PFSK-1 (cell line): ENCODE data around the gene COPB1.

Experiments
- FOXP2 ChIP-seq: optimal IDR thresholded peaks from 2 replicates; pipeline ENCODE3; 2011; ENCODE audit warnings: borderline replicate concordance, control low read depth, inconsistent platforms; ENCODE audit not compliant: insufficient read depth; ENCODE audit errors: extremely low read length, extremely low read depth
- POLR2AphosphoS5 ChIP-seq: IDR thresholded peaks from 2 replicates; pipeline ENCODE4 v1.6.1; 2012; ENCODE audit warnings: low read depth, mild to moderate bottlenecking, control low read depth, low read length, moderate library complexity
- SIN3A ChIP-seq: IDR thresholded peaks from 2 replicates; pipeline ENCODE4 v1.6.1; 2012; ENCODE audit warnings: mild to moderate bottlenecking, low read length, moderate library complexity, borderline replicate concordance; ENCODE audit not compliant: insufficient read depth
- TAF1 ChIP-seq: IDR thresholded peaks from 2 replicates; pipeline ENCODE4 v1.6.1; 2012; ENCODE audit warnings: low read length, control low read depth, borderline replicate concordance; ENCODE audit not compliant: insufficient read depth
- TF ChIP-seq, protein P1 (sequence below), 2 experiments: IDR thresholded peaks; 2 replicates each; pipeline versions ENCODE4 v1.6.1 to v1.8.0; 2011 to 2012; ENCODE audit warnings: low read depth in 2 of 2, low read length in 2 of 2, control low read depth in 1 of 2, inconsistent platforms in 1 of 2, mild to moderate bottlenecking in 1 of 2, moderate library complexity in 1 of 2; ENCODE audit not compliant: insufficient read depth in 1 of 2

Gene COPB1

DNA sequence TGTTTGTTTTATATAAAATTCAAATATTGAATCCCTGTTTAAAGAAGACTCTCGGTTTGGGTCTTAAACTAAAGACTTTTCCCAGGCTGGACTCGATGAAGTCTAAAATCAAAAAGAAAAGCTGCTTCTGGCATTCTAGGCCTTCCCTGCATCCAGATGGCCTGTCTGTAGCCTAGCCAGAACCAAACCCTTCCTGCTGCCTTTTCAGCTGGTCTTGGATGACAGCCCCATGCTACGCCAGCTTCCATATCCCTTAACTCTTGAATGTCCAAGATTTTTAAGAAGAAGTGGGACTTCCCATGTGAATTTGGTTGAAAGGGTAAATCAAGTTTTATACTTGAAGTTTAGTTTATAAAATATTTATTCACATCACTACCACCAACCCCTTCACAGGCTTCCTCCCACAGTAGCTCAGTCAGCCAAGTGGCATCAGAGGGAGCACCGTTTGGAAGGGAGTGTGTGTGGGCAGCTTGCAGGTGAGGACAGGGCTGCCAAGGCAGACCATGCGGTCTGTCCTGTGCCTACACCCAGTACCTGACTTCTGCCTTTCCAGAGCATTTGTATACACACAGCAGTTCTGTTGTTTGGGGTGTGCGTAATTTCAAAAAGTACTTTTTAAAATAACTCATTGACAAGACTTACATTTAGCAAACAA, 38.8 kb upstream of the COPB1 start:
- TF ChIP-seq SIN3A = peak; percentile 63; the same call in 1 of the 2 replicates
- no peak for TF ChIP-seq TAF1
- no peak for TF ChIP-seq FOXP2
- no peak for TF ChIP-seq POLR2AphosphoS5

DNA sequence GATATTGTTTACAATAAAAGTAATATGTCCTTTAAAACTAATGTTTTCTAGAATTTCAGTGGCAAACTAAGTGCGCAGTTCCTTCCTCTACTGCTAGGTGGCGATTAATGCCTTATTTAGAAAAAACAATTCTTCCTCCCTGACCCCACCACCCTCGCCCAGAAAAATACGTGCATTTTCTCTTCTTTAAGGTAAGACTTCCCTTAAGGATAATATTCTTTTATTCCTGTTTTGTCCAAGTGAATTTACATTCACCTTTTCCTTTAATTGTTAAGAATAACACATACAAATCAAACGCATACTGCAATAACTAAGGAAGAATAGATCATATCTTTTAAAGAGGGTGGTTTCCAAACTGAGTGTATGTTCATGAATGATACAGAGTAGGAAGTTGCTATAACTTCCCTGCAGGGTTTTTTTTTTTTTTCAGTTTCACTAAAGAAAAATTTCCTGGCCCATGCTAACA, 37.6 kb upstream of the COPB1 start:
- TF ChIP-seq, protein P1, sequence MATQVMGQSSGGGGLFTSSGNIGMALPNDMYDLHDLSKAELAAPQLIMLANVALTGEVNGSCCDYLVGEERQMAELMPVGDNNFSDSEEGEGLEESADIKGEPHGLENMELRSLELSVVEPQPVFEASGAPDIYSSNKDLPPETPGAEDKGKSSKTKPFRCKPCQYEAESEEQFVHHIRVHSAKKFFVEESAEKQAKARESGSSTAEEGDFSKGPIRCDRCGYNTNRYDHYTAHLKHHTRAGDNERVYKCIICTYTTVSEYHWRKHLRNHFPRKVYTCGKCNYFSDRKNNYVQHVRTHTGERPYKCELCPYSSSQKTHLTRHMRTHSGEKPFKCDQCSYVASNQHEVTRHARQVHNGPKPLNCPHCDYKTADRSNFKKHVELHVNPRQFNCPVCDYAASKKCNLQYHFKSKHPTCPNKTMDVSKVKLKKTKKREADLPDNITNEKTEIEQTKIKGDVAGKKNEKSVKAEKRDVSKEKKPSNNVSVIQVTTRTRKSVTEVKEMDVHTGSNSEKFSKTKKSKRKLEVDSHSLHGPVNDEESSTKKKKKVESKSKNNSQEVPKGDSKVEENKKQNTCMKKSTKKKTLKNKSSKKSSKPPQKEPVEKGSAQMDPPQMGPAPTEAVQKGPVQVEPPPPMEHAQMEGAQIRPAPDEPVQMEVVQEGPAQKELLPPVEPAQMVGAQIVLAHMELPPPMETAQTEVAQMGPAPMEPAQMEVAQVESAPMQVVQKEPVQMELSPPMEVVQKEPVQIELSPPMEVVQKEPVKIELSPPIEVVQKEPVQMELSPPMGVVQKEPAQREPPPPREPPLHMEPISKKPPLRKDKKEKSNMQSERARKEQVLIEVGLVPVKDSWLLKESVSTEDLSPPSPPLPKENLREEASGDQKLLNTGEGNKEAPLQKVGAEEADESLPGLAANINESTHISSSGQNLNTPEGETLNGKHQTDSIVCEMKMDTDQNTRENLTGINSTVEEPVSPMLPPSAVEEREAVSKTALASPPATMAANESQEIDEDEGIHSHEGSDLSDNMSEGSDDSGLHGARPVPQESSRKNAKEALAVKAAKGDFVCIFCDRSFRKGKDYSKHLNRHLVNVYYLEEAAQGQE (IDR thresholded peaks at IDR 0.05; ENCODE audit: insufficient read depth in 1 of 2, low read depth in 2 of 2, low read length in 2 of 2) = no peak
- TF ChIP-seq FOXP2 = no peak
- TF ChIP-seq POLR2AphosphoS5 = no peak
- no peak for TF ChIP-seq SIN3A
- TF ChIP-seq TAF1 = no peak

DNA sequence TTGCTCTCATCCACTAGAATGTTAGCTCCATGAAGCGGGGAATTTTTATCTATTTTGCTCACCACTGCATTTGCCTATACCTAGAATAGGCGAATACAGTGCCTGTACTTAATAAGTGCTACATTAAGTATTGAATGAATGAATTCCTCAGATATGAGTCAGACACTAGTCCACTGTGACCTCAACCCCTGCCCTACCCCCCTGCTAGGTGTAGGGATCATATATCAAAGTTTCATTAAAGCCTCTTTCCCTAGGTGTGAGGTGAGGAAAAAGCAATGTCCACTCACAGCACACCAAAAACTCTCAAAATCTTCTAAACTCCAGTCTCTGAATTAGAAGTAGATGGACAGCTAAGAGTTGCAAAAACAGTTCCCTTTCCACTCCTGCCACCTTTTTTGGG, 30.3 kb upstream of the COPB1 start:
- TF ChIP-seq SIN3A = no peak
- TF ChIP-seq, protein P1 (IDR thresholded peaks at IDR 0.05; ENCODE audit: insufficient read depth in 1 of 2, low read depth in 2 of 2, low read length in 2 of 2) = no peak
- no peak for TF ChIP-seq FOXP2
- TF ChIP-seq TAF1 = no peak
- TF ChIP-seq POLR2AphosphoS5 = no peak

DNA sequence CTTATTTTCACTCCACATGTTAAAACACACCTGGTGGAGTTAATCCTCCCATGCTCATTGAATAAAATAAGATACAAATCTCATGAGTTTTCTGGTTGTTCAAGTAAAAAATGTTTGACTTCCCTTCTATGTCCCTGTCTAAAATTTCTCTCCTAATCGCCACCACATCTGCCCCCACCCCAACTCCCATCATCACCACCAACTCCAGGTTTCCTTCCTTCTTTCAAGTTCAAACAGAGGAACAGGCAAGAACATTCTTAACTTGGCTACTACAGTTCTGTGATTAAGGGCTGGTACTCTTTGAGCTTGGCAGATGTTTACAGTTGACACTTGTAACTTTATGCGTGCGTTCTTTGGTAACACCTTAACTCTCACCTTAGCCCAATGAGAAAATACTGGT, 29.7 kb upstream of the COPB1 start:
- no peak for TF ChIP-seq SIN3A
- TF ChIP-seq TAF1 = no peak
- TF ChIP-seq POLR2AphosphoS5 = no peak
- TF ChIP-seq FOXP2 = no peak
- TF ChIP-seq, protein P1 (IDR thresholded peaks at IDR 0.05; ENCODE audit: insufficient read depth in 1 of 2, low read depth in 2 of 2, low read length in 2 of 2) = no peak

DNA sequence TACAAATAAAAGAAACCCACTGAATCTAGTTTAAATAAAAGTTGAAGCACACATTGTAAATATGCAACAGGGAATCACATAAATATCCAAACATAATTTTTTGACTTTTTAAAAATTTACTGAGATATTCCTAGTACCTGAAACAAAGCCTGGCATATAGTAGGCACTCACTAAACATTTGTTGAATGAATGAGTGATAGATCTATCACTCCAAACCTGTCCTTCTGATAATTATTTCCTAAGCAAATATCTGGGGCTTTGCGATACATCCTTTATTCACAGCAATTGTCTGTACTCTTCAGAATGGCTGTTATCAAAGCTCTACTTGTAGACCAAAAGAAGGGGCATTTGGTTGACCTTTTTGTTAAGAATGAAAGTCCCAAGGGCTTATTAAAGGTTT, 23.2 kb upstream of the COPB1 start:
- TF ChIP-seq SIN3A (no peak), POLR2AphosphoS5 (no peak), TAF1 (no peak), FOXP2 (no peak)
- TF ChIP-seq, protein P1 (IDR thresholded peaks at IDR 0.05; ENCODE audit: insufficient read depth in 1 of 2, low read depth in 2 of 2, low read length in 2 of 2) = no peak
